HPDE6-E6E7 (cell line): ENCODE data around the gene OR11A1.

Experiments
- DNase-seq: peaks from one replicate; pipeline ENCODE4 v3.0.0; 2011; ENCODE audit warnings: missing footprints; ENCODE audit errors: extremely low spot score

Gene OR11A1

GRCh38 chr6:29456971-29457370, at the start of gene OR11A1, which contains the start of gene OR2H1:
Gene OR11A1 (minus strand): TSS chr6:29457071. CDS start chr6:29427641, 29,430 bp downstream.
Gene OR2H1 (plus strand): TSS chr6:29457155. CDS start chr6:29461770, 4,615 bp downstream.
- no peak for DNase-seq

GRCh38 chr6:29506446-29507067, 49.7 kb upstream of the OR11A1 start:
- no peak for DNase-seq

GRCh38 chr6:29505808-29506207, 48.9 kb upstream of the OR11A1 start:
- DNase-seq = no peak

- no peak for DNase-seq
Observed at GRCh38 chr6:29504961-29505360, 48.1 kb upstream of the OR11A1 start.

- DNase-seq = no peak
Observed at GRCh38 chr6:29502597-29502996, 45.7 kb upstream of the OR11A1 start.

- DNase-seq = no peak
Observed at GRCh38 chr6:29502181-29502580, 45.3 kb upstream of the OR11A1 start.

- no peak for DNase-seq
Observed at GRCh38 chr6:29501106-29501505, 44.2 kb upstream of the OR11A1 start.

GRCh38 chr6:29500594-29500993, 43.7 kb upstream of the OR11A1 start:
- DNase-seq = no peak

GRCh38 chr6:29499704-29500103, 42.8 kb upstream of the OR11A1 start:
- DNase-seq = no peak

GRCh38 chr6:29496961-29497360, 40.1 kb upstream of the OR11A1 start:
- no peak for DNase-seq

- no peak for DNase-seq
Observed at GRCh38 chr6:29495571-29495970, 38.7 kb upstream of the OR11A1 start.

GRCh38 chr6:29494131-29494530, 37.3 kb upstream of the OR11A1 start:
- no peak for DNase-seq

GRCh38 chr6:29493261-29493660, 36.4 kb upstream of the OR11A1 start:
- no peak for DNase-seq

GRCh38 chr6:29491574-29491973, 34.7 kb upstream of the OR11A1 start:
- no peak for DNase-seq

GRCh38 chr6:29490552-29490951, 33.7 kb upstream of the OR11A1 start:
- no peak for DNase-seq

GRCh38 chr6:29490055-29490454, 33.2 kb upstream of the OR11A1 start:
- DNase-seq = no peak

GRCh38 chr6:29489286-29489685, 32.4 kb upstream of the OR11A1 start:
- DNase-seq = no peak

GRCh38 chr6:29488874-29489273, 32.0 kb upstream of the OR11A1 start:
- DNase-seq = no peak

GRCh38 chr6:29487660-29488059, 30.8 kb upstream of the OR11A1 start, which contains the start of gene MAS1L:
Gene MAS1L (minus strand): TSS chr6:29487956. CDS start chr6:29487902, 54 bp downstream.
- DNase-seq = no peak

- no peak for DNase-seq
Observed at GRCh38 chr6:29487131-29487530, 30.3 kb upstream of the OR11A1 start.

- no peak for DNase-seq
Observed at GRCh38 chr6:29486577-29486976, 29.7 kb upstream of the OR11A1 start.

- no peak for DNase-seq
Observed at GRCh38 chr6:29483735-29484134, 26.9 kb upstream of the OR11A1 start.

- no peak for DNase-seq
Observed at GRCh38 chr6:29483186-29483585, 26.3 kb upstream of the OR11A1 start.

GRCh38 chr6:29479560-29479959, 22.7 kb upstream of the OR11A1 start:
- no peak for DNase-seq
